Spleen (tissue), 7 donors: ENCODE data around the gene RRP1.

Source experiments
- CTCF ChIP-seq, 11 experiments: fragments of 200-600 bp in 7 of 11; fragments of 450-650 bp in 4 of 11; sonication (generic) in 4 of 11; IDR thresholded peaks in 8 of 11; conservative IDR thresholded peaks in 3 of 11; 1 replicate in 7 of 11; 2 replicates in 4 of 11; pipeline versions ENCODE4 v1.4.0 to v1.8.0; 2016 to 2021; ENCODE audit warnings: antibody characterized with exemption in 11 of 11, inconsistent platforms in 4 of 11, mild to moderate bottlenecking in 1 of 11
- POLR2A ChIP-seq, 3 donors: fragments of 450-650 bp; IDR thresholded peaks; one replicate each; pipeline ENCODE4 v1.5.1; 2017; ENCODE audit warnings: antibody characterized with exemption in 3 of 3, mild to moderate bottlenecking in 1 of 3
- POLR2AphosphoS5 ChIP-seq, 3 donors: sonication (generic); formaldehyde crosslinking; IDR thresholded peaks; one replicate each; pipeline ENCODE4 v1.5.1; 2017; ENCODE audit warnings: antibody characterized with exemption in 3 of 3
- donor health status: DM: no; HTN: no; CAD: no; lungs with moderate emphysema.
- donor health status: DM: no; HTN: no; CAD: no.
- donor health status: DM: no; HTN: no; CAD: no.

- TF ChIP-seq CTCF (IDR thresholded peaks at IDR 0.05 in 8 of 11, conservative IDR thresholded peaks at IDR 0.05 in 3 of 11) (no peak), POLR2A (IDR thresholded peaks at IDR 0.05) (no peak), POLR2AphosphoS5 (IDR thresholded peaks at IDR 0.05) (no peak)
Measured at GRCh38 chr21:43800124-43800523, 10.7 kb downstream of the RRP1 start.
